GM04504 (cell line): Measurements from ENCODE around the gene ANKRD65.
"Not testable (repeated sequence)": the region's sequence is repeated elsewhere in the genome, so short reads cannot be mapped to it uniquely, and the experiment has no call there.

Experiments used
- DNase-seq: peaks from one replicate; pipeline ENCODE4 v3.0.0-alpha.2; 2012; ENCODE audit warnings: low read depth

ANKRD65 gene

DNA sequence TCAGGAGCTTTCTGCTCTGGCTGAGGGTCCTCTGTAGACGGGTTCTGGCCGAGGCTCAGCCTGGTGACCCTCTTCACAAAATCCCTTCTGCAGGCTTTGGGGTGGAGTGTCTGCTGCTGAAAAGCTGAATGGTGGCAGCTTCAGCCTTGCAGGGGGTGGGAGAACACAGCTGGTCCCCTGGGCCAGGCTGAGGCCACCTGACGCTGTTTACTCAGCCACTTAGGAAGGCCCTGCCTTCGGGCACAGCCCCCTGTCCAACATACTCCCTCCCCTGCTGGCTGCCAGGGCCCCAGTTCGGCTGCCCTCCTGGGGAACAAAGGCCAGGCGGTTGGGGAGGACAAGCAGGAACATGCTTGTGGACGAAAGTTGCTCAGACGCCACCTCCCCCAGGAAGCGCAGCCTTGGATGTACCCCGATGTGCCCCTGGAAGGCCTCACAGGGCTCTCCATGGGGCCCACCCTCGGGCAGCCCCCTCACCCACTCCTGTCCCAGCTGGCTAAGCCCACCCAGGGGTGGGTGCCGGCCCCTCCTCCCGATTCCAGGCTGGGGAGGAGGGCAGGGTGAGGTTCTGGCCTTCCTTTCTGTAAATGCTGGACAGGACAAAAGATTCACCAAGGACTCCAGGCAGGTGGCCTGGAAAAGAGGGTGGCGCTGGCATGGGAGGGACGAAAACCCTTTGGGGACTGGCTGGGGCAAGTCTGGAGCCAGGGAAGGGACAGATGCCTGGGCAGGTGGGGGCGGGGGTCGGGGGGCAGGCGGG, at the start of gene ANKRD65:
TSS of gene ANKRD65 (minus strand) at position 130 of the 760 bp plus-strand sequence. CDS start 271 bp downstream, outside the sequence.
- DNase-seq = no peak

DNA sequence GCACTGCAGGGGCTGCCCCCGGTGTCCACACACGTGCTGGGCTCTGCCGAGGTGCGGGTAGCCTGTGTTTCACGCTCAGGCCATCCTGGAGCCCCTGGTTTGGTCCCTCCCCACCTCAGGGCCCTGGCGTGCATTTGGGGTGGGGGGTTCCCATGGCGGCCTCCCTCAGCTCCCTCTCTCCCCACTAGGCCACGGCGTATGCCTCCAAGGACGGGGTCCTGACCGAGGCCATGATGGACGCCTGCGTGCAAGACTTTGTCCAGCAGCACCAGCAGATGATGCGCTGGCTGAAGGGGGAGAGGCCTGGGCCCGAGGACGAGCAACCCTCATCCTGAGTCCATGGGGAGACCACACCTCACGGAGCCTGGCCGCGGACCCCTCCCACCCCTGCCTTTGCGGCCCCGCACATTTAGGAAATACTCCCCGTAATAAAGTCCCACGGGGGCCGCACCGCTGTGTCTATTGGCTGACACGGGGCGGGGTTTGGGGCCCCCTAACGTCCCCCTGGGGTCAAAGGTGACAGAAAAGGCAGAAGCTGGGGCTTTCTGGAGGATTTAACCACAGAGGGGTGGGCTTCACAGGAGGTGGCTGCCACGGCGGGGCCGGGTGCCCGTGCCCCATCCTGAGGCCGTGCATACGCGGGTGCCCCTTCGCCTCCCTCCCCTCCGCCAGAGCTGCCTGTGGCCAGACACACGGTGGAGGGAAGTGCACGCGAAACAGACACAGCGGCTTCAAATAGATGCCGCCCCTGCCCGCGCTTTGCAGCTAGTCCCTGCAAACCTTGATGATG, 47.3 kb upstream of the ANKRD65 start:
- DNase-seq = not testable (repeated sequence)

DNA sequence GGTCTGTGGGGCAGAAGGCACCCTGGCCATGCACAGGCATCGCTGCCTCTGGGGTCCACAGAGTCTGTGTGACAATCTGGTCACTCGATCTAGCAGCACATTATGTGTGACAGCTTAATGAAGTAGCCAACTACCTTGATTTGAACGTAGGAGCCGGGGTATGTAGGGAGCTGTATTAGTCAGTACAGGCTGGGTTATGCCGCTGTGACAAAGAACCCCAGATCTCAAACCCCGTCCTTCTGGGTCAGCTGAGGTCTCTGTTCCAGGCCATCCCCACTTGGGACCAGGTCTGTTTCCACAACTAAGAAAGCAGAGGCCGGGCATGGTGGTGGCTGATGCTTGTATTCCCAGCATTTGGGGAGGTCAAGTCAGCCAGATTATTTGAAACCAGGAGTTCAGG, 42.2 kb upstream of the ANKRD65 start:
- no peak for DNase-seq

DNA sequence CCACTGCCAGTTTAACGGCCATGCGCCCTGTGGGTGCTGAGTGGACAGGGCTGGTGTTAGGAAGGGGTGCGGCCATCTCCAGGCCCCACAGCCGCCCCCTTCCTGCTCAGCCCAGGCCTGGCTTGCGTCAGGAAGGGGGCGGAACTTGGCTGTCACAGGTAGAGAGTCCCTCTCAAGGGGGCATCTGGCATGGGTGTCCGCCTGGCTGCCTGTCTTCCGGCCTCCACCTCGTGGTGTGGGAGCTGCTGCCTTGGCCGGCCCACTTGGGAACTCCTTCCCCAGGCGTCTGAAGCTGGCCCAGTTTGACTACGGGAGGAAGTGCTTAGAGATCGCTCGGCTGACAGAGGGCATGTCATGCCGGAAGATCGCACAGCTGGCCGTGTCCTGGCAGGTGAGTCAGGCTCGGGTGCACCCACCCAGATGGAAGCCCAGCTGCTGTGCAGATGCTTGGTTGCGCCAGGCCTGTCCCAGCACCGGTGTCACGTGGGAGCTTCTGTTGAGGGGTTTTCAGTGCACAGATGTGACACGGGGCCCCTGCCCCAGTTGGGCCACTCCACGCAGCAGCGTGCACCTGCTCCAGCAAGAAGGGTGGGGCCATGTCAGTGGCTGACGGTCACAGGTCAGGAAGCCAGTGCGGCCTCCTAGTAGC, 41.4 kb upstream of the ANKRD65 start:
- peak; percentile 28 for DNase-seq

DNA sequence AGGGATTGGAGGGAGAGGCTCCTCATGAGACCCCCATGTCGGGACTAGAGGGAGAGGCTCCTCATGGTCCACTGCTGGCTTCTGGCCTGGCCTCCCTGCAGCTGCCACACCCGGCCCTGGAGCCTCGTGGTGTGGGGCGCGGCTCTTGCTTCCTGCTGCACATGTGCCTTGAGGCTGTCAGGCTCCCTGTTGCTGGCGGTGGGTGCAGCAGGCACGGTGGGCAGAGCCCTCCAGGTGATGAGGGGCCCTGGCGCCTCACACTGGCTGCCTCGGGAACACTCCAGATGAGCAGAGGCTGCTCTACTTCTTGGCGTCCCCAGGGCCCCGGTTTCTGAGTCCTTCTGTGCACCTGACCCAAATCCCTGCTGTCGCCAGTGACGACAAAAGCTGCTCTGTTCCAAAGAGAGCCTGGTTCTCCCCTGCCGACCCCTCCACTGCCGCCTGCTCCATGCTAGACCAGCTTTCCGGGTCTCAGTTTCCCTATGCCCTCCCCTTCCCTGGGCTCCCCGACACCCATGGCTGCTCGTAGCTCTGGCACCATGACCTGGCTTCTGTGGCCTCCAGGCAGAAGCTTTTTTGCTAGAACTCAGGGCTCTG, 40.7 kb upstream of the ANKRD65 start:
- DNase-seq = no peak

DNA sequence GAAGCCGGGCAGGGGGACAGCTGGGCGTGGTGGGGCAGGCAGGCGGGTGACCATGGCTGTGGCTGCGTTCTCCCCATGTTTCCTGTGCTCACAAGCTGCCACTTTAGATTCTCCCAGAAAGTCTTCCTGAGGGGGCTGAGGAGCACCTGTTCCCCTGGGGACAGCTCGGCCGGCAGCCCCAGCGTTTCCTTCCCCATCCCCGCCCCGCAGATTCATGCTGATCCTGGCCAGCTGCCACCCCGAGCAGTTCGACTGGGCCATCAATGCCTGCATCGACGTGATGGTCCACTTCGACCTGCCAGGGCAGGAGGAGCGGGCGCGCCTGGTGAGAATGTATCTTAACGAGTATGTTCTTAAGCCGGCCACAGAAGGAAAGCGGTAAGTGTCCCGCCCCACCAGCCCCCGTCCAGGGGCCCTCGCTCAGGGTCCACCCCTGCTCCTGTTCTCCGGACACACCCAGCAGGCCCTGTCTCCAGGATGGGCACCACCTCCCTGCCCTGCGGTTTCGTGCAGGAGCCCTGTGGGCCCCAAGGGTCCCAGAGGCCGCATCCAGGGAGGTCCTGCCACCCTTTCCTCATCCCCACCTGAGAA, 39.6 kb upstream of the ANKRD65 start:
- DNase-seq = no peak

DNA sequence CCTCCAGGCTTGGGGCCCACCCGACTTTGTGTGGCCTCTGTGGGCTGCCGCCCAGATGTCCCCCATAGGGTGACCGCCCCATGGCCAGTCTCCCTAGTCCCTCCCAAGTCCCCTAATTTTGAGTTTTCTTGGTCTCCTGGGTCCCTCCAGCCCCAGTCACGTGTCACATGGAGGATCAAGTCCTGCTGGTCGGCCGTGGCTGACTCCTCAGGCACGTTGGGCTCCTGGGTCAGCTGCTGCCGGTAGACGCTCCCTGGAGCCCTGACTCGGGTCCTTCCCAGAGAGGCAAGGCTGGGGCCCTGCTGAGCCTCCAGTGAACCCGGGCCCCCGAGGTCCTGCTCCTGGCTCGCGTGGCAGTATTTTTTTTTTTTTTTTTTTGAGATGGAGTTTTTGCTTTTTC, 38.6 kb upstream of the ANKRD65 start:
- DNase-seq = not testable (repeated sequence)

DNA sequence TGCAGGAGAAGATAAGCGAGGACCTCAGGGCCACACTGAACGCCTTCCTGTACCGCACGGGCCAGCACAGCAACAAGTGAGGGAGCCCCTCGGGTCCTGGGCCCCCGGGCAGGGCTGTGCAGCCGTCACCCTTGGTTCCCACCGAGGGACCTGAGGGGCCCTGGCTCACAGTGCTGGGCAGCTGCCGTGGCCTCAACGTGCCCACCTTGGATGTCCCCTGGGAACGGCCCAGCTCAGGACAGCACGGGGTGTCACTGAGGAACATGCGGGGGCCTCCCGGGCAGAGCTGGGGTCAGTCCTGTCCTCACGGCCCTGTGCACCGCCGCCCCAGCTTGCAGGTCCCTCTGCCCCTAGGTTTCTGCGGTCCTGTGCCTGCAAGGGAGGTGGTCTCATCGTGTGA, 38.1 kb upstream of the ANKRD65 start:
- not testable (repeated sequence) for DNase-seq

DNA sequence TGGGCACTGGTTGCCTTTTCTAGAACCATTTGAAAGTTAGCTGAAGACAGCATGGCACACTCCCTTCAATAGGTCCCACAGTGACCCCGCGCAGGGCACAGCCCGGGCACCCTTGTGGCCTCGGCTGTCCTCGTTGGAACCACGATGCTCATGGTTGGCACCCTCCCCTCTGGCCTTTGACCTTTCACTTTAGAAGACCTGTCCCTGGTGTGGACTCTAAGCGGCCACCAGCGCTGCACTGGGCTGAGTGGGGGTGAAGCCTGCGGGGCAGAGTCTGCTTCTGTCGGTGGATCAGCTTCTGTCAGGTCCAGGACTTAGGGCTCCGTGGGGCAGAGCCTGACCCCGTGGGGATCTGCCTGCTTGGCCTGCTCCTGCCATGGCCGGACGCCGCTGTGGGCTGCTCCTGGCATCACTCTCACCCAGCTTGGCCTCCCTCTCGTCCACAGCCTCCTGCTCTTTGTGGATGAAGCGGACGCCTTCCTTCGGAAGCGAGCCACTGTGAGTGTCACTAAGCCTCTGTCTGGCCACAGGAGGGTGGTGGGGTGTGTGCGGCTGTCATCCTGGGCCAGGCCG, 35.7 kb upstream of the ANKRD65 start:
- not testable (repeated sequence) for DNase-seq

DNA sequence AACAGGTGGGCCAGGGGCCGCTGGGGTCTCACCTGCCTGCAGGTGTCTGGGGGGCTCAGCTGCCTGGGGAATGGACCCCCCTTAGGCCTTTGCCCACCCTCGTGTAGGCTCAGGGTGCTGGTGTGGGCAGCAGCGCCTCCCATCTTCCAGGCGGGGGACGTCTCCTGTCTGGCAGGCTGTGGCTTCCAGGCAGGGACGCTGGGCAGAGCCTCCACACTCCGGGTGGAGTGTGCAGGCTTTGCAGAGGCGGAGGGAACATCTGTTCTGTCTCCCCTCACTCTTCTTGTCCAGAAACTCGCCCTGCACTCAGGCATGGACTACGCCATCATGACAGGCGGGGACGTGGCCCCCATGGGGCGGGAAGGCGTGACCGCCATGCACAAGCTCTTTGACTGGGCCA, 34.9 kb upstream of the ANKRD65 start:
- DNase-seq = not testable (repeated sequence)

DNA sequence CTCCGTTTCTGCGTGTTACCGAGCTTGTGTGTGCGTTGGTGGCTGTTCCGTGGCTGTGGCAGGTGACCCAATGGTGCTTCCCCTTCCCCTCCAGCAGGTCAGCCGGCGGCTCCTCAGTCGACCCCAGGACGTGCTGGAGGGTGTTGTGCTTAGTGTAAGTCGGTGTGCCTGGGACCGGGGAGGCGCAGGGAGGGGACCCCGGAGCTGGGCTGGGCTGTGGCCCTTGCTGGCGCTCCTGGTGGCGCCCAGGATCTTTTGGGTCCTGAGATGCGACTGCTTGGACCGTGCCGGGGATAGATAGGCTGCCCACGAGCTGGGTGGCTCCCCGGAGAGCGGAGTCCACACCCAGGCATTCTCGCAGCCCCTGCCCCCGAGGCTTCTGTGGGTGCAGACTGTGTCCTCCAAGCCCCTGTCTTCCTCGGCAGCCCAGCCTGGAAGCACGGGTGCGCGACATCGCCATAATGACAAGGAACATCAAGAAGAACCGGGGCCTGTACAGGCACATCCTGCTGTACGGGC, 34.3 kb upstream of the ANKRD65 start:
- DNase-seq = no peak

DNA sequence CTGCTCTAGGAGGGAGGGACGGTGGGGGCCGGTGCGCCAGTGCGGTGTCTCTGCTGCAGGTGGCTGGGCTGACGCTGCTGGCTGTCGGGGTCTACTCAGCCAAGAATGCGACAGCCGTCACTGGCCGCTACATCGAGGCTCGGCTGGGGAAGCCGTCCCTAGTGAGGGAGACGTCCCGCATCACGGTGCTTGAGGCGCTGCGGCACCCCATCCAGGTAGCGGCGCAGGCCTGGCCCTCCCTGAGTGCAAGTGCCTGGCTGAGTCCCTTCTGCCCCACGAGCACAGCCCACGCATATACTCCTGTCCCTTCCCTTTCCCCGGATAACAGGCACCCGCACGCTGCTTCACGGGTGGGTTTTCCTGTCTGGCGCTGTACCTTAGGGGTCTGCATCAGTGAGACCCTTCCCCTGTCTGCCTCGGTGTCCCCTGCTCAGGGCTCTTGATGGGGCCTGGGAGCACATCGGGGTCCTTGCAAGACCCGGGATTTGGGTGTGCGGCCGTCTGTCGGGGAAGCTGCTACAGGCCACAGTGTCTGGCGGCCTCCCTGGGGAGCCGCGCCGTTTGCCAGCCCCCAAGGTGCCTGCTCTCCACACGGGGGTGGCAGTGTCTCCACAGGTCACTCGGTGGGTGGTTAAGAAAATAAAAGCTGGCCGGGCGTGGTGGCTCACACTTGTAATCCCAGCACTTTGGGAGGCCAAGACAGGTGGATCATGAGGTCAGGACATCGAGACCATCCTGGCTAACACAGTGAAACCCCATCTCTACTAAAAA, 33.4 kb upstream of the ANKRD65 start:
- DNase-seq = not testable (repeated sequence)

DNA sequence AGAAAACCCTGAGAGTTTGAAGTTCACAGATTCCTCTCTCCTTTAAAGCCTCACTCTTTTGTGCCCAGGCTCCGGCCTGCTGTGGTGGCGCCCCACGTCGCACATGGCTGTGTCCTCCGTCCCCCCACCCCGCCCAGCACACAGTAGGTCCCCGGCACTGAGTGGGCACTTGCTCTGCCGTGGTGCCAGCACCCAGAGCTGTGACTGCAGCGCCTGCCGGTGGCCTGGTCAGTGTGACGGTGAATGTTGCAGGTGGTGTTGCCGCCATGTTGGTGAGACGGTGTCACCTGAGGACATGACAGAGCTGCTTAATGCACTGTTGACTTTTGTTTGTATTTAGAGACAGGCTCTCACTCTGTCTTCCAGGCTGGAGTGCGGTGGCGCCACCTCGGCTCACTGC, 31.8 kb upstream of the ANKRD65 start:
- DNase-seq = no peak

DNA sequence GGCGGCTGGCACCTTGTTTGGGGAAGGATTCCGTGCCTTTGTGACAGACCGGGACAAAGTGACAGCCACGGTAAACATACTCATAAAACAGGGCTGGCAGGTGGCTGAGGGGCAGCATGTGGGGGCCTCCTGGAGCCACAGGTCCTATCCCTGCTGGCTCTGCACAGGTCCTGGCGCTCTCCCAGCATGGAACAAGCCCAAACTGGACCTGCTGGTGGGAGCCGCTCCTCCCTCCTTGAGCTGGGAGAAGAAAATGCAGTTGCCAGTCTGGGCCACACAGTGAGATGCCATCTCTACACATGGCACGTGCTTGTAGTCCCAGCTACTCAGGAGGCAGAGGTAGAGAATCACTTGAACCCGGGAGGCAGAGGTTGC, 31.3 kb upstream of the ANKRD65 start:
- DNase-seq = not testable (repeated sequence)

DNA sequence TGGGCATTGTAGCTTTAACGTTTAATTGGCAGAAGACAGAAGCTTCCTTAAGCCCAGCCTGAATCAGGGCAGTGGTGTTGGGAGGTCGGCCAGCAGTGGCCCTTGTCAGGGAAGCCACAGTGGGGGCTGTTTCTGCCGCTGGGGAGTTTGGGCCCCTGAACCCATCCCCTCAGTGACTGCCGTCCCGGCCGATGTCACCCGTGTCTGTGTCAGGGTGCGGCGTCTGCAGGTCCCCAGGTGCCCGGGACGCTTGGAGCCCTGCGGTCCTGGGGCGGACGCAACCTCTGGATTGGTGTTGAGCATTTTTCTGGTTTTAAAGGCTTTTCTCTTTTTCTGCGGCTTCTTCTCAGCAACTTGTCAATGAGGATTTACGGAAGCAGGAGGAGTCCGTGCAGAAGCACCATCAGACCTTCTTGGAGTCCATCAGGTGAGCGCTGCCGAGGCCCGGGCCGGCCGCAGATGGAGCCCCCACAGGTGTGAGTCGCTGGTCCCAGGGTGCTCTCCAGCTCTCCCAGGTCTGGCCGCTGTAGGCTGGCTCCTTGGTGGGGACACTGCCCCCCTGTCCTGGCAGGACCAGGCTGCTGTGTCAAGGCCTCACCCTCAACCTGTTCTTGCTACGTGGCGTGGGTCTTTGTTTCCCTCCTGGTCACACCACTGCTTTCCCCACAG, 30.8 kb upstream of the ANKRD65 start:
- no peak for DNase-seq

DNA sequence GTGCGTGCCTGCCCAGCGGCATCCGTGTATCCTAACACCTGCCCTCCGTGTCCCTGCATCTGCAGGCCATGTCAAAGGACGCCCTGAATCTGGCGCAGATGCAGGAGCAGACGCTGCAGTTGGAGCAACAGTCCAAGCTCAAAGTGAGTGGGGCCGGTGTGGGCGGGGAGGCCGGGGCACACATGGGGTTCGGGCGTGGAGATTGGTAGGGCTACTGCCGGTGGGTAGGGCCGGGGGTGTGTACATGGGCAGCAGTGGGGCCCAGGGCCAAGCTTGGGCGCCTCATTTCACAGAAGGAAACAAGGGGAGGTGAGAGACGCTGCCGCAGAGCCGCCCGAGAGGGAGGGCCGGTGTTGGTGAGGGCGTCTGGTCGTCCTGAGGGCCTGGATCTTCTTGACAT, 29.5 kb upstream of the ANKRD65 start:
- not testable (repeated sequence) for DNase-seq

DNA sequence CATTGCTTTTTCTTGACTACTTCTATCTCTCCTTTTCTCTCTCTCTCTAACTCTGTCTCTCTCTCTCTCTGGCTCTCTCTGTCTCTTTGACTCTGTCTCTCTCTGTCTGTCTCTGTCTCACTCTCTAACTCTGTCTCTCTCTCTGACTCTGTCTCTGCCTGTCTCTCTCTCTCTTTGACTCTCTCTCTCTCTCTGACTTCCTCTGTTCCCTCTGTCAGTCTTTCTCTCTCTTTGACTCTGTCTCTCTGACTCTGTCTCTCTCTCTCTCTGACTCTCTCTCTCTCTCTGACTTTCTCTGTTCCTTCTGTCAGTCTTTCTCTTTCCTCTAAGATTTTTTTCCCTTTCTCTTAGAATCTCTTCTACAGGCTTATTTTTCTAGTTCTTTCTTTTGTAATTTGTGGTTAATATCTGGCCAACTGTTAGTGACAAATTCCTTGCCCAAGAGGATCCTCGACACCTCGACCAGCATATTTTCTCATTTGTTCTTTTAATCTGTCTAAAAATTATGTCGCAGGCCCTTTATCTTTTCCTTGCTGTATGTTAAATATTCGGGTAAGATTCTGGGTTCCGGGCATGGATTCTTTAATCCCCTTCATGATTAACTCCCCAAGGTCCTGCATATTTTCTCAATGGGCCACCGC, 28.1 kb upstream of the ANKRD65 start, which contains the start of gene ATAD3C:
TSS of gene ATAD3C (plus strand) at position 591 of the 641 bp plus-strand sequence. CDS start 995 bp downstream, outside the sequence.
- DNase-seq = no peak

DNA sequence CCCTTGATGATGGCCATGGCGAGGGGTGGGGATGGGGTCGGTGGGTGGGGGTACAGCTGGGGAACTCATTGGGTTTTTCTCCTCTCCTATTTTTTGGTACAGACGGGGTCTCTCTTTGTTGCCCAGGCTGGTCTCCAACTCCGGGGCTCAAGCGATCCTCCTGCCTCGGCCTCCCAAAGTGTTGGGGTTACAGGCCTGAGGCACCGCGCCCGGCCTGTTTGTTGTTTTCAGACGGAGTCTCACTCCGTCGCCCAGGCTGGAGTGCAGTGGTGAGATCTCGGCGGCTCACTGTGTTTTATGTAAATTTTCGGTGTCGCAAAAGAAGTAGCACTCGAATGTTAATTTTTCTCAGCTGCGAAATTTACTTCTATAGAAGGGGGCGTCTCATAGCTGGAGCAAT, 25.6 kb upstream of the ANKRD65 start:
- not testable (repeated sequence) for DNase-seq

DNA sequence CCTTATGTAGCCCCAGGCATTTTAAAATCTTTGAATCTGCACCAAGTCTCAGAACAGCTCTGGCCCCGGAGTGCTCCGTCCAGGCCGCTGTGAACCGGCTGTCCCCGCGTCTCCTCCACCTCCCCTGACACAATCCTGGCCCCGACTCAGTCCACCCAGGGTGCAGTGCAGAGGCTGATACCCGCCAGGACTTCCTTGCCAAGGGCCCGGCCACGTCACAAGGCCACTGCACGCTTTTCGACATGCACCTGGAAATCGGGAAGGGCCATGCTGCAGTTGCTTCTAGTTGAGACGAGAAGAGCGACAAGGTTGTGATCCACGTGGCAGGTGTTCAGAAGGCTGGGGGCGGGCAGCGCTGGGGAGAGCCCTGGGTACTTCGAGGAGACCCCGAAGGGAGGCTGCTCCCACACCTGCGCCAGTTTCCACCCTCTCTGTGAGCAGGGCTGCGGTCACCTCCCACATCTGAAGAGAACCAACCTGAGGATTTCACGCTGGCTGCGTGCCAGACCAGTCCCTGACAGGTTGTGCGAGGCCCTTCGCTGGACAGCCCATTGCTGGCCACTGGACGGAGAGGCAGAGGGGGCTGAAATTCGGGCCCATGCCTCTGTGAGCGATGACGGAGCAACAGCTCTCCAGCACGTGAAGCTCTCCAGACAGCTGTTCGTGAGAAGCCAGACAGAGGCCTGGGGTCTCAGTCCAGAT, 21.1 kb upstream of the ANKRD65 start:
- DNase-seq = no peak
